HG03280 (cell line): ENCODE measurements around the gene PITPNM3.
"Not testable (repeated sequence)": the region's sequence is repeated elsewhere in the genome, so short reads cannot be mapped to it uniquely, and the experiment has no call there.

Source experiments
- ATAC-seq: cut with Tn5 transposase; IDR thresholded peaks from one replicate; pipeline ENCODE4 v1.9.1; 2021; ENCODE audit warnings: mild to moderate bottlenecking, moderate library complexity; ENCODE audit not compliant: unreplicated experiment

The PITPNM3 gene

DNA sequence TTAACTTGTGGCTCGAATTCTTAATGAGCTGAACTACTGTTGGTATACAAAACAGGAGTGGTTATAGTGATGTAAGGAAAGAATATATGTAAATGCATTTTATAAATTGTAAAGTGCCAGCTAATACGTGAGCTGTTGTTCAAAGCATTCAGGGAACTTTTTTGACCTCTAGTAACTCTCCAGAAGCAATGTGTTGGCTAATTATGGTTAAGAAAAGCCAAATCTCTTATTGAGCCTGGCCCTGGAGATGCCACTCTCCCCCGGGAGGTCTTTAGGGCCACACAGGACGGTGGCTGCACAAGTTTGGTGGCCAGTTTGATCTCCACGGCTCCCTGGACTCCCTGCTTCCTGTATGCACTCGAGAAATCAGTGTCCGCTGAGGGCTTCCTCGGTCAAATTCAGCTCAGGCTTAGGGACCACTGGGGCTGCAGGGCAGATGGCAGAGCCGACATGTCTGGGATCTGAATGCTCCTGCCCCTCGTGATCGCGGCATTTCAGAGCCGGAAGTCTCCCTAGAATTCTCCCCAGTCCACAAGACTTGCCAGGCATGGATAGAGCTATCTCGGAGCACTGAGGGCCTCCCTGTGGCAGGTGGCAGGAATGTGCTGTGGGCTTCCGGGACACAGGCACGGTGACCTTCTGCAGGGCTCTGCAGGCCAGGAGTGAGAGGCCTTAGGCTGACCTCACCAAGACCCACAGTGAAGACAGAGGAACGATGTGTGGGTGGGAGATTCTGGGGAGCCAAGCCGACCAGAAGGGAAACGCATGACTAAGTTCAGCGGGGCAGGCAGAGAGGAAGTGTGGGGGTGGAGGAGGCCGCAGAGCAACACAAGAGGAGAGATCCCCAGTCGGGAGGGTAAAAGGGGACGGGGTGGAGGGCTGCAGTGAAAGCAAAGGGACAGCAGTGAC, 18.6 kb upstream of the PITPNM3 start:
- no peak for ATAC-seq

DNA sequence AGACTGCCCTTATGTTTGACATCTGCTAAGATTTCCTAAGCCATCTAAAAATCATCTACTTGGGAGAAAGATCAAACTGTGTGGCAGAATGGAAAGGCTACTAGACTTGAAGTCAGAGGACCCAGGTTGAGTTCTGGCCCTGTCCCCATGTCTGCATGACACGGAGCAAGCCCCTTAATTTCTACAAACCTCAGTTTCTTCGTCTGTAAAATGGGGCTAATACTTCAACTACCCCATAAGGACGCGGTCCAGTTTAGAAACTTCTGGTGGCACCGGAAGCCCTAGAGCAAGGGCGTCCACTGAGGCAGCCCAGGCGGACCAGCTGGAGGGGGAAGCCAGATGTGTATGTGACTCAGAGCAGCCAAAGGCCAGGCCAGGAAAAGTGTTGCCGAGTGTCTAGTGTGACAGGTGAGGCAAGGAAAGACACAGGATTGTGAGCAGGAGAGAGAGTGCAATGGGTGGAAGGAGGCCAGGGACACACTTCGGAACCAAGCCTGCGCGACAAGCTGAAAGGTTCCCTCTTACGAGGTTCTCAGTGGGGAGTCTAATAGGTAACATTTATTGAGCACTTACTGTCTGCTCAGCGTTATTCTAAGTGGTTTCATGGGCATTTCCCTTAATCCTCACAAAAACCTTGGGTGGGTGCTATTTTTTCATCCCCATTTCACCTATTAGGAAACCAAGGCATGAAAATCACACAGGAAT, 17.8 kb upstream of the PITPNM3 start:
- no peak for ATAC-seq

DNA sequence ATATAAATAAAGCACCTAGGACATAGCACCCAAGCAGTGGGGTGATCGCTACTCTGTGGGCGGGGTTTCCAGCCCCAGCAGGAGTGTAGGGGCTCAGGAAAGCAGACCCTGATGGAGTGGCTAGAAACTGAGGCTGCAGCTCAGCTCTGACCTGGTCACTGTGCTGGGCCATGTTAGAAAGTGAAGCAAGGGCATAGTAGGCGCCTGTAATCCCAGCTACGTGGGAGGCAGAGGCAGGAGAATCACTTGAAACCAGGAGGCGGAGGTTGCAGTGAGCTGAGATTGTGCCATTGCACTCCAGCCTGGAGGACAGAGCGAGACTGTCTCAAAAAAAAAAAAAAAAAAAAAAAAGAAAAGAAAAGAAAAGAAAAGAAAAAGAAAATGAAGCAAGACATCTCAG, 17.1 kb upstream of the PITPNM3 start:
- not testable (repeated sequence) for ATAC-seq

- ATAC-seq: no peak
Observed at GRCh38 chr17:6572972-6573370, 16.6 kb upstream of the PITPNM3 start.

DNA sequence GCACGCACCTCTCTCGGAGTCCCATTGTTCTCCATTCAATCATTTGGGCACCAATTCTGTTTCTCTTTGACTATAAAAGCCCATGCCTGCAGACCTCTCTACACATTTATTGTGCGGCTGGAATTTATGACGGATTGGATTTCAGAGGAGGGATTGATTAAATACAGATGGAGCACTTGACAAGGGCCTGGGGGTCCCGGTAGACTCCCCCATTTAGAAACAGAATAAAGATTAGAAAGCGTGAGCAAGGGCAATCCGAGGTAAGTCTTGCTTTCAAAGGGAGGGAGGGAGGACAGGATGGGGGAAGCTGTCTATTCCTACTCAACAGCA, 15.1 kb upstream of the PITPNM3 start:
- no peak for ATAC-seq

GRCh38 chr17:6570731-6571451, 14.5 kb upstream of the PITPNM3 start:
- ATAC-seq: no peak

- no peak for ATAC-seq
Observed at GRCh38 chr17:6569370-6570285, 13.3 kb upstream of the PITPNM3 start.

GRCh38 chr17:6568184-6568758, 11.9 kb upstream of the PITPNM3 start:
- ATAC-seq: no peak

- ATAC-seq: no peak
Observed at GRCh38 chr17:6567528-6568183, 11.3 kb upstream of the PITPNM3 start.

- no peak for ATAC-seq
Observed at GRCh38 chr17:6561446-6561845, 5.1 kb upstream of the PITPNM3 start.

GRCh38 chr17:6560496-6560895, 4.1 kb upstream of the PITPNM3 start:
- ATAC-seq: no peak

- ATAC-seq: no peak
Observed at GRCh38 chr17:6559753-6560215, 3.4 kb upstream of the PITPNM3 start.

DNA sequence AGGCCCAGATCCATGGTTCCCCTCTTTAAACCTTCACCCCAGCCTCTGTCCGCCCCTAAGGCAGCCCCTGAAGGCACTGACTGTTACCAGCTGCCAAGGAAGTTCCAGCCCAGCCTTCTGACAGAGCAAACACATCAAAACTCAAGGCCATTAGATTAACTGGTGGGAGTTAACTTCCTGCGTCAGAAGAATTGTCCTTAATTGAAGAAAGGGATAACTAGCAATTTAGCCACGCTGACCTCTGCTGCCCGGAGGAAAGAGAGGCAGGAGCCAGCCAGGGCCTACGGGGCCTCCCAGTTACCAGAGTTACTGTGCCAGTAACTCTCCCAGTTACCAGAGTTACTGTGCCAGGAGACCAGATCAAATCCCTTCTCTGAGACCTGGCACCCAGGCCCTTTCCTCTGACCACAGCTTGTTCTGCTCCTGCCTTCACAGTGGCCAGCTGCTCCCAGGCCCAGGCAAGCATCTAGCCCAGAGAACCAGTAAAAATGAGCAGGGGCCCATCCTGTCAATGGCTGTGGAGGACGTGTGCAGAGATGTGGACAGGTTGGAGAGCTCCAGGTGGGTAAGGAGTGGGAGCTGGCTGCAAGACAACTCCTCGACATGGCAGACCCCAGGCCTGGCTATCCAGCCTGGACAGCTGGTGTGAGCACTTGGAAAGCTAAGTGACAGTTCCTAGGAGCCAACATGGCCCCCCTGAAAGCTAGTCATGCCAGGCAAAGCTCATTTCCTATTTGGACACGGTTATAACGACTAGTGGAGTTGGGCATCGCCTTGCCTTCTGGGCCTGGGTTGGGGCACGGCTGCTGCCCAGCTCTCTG, 2.8 kb upstream of the PITPNM3 start:
- no peak for ATAC-seq

GRCh38 chr17:6558276-6558675, 1.9 kb upstream of the PITPNM3 start:
- ATAC-seq: no peak

GRCh38 chr17:6557040-6557438, 684 bp upstream of the PITPNM3 start:
- ATAC-seq: no peak

- ATAC-seq: no peak
Observed at GRCh38 chr17:6555331-6556120, 829 bp downstream of the PITPNM3 start.

GRCh38 chr17:6554871-6555330, 1.5 kb downstream of the PITPNM3 start:
- no peak for ATAC-seq

DNA sequence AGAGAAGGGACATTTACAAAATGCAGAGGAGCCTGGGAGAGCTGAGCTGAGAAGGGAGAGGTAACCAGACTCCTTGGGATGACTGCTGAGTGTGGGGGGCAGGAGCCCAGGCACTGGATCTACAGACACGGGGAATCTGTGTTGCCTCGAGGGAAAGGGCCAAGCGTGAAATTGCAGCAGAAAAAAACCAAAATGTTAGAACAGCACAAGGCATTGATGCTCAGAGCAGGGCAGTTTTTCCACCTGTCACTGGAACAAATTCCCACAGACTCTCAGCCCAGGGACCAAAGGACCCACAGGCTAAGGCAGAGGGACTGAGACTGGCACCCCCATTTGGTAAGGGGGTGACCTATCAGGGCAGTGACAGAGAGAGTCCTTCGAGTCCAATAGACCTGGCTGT, 2.0 kb downstream of the PITPNM3 start:
- no peak for ATAC-seq
